Uterus (tissue), 2 donors: ENCODE measurements around the gene ZIC1.

Experiments used
- CTCF ChIP-seq, 4 experiments: fragments of 200-600 bp in 2 of 4; fragments of 450-650 bp in 2 of 4; sonication (generic) in 2 of 4; IDR thresholded peaks; one replicate each; pipeline ENCODE4 v1.5.1; 2016 to 2019; ENCODE audit warnings: antibody characterized with exemption in 4 of 4, mild to moderate bottlenecking in 2 of 4, moderate library complexity in 1 of 4
- POLR2A ChIP-seq, 2 donors: fragments of 450-650 bp; IDR thresholded peaks; one replicate each; pipeline ENCODE4 v1.6.1; 2016; ENCODE audit warnings: antibody characterized with exemption in 2 of 2, mild to moderate bottlenecking in 1 of 2, moderate library complexity in 1 of 2

GRCh38 chr3:147368151-147368550, 41.0 kb upstream of the ZIC1 start:
- TF ChIP-seq CTCF (IDR thresholded peaks at IDR 0.05) (no peak), POLR2A (IDR thresholded peaks at IDR 0.05) (no peak)
